ENCODE data around the gene BCL2L11. TPM values are rescaled to one million over a fixed set of nuclear protein-coding genes. Genes with fewer than 3 reads are reported as not detected.

Gene BCL2L11
- total and polyA plus RNA-seq, 2 experiments from 2014 or later, result 12.3 to 25.3 TPM

DNA sequence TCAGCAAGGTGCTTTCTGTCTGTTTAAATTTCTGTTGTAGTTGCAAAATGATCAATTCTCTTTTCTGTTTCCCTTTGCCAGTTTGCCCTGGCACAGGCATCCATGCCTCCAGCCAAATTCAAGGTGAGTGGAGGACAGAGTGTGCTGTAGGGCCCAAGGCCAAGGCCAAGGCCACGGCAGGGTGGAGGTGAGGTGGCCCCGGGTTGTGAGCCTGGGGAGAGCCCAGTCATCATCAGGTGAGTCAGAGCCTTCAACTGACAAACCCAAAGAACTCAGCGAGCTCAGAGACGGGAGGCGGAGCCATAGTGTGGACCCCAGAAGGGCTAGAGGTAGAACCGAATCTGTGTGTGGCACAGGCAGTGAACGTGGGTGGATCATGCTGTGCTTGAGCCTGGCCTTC is 55.7 kb downstream of the BCL2L11 start:
- H3K27ac ChIP-seq, result no peak overlapping the region
- no peaks in the 10 kb centered on the region for H3K36me3 ChIP-seq (replicated peaks; ENCODE audit: insufficient read depth, low read depth)
- H4K20me1 ChIP-seq (ENCODE audit: insufficient read depth, poor library complexity, severe bottlenecking), result no peaks in the 10 kb centered on the region
- peaks cover 31% of the 10 kb centered on the region for H3K4me1 ChIP-seq (ENCODE audit: insufficient read depth)
- no peaks in the 10 kb centered on the region for H3K79me2 ChIP-seq
- no peaks in the 10 kb centered on the region for H3K9me3 ChIP-seq (ENCODE audit: low read depth)
- H2AFZ ChIP-seq, result no peak overlapping the region
- no peak for TF ChIP-seq EZH2 (IDR thresholded peaks at IDR 0.05; ENCODE audit: borderline replicate concordance)
- TF ChIP-seq EZH2phosphoT487 (IDR thresholded peaks at IDR 0.05; ENCODE audit: low read depth, severe bottlenecking, unreplicated experiment), result no peak
- TF ChIP-seq CTCF (IDR thresholded peaks at IDR 0.05; ENCODE audit: poor library complexity), result no peak
- H3K4me2 ChIP-seq, result no peak overlapping the region
- no peaks in the 10 kb centered on the region for H3K27me3 ChIP-seq
- DNase-seq (ENCODE audit: low spot score), result no peak
- no peak overlapping the region for H3K4me3 ChIP-seq
- no peaks in the 10 kb centered on the region for H3K9me2 ChIP-seq (replicated peaks; ENCODE audit: insufficient read depth)
- WGBS (ENCODE audit: low lambda C conversion rate, missing lambda C conversion rate), result 89% methylated on average over 7 of the region's 7 CpGs

DNA sequence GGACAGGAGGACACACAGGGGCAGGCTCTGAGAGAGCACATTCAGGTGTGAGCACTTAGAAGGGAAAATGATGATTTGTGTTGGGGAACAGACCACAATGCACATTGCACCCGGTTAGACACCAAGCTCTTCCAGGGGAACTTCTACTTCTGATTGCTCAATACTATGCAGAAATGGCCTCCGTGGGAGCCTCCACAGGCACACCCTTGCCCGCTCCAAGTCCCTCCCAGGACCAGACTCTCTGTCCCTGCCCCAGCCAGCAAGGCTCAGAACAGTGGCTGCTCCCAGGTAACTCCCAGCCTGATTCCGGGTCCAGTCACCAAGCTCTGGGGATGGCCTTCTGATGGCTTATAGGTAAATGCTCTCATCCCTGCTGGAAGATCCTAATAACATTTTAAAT is 56.2 kb downstream of the BCL2L11 start:
- Histone ChIP-seq H3K4me2 (no peak overlapping the region), H3K27ac (no peak overlapping the region), H3K36me3 (replicated peaks; ENCODE audit: insufficient read depth, low read depth) (no peaks in the 10 kb centered on the region), H3K79me2 (no peaks in the 10 kb centered on the region), H3K4me3 (no peak overlapping the region), H4K20me1 (ENCODE audit: insufficient read depth, poor library complexity, severe bottlenecking) (no peaks in the 10 kb centered on the region), H3K9me3 (ENCODE audit: low read depth) (no peaks in the 10 kb centered on the region), H3K4me1 (ENCODE audit: insufficient read depth) (peaks cover 31% of the 10 kb centered on the region), H3K9me2 (replicated peaks; ENCODE audit: insufficient read depth) (no peaks in the 10 kb centered on the region), H2AFZ (no peak overlapping the region), H3K27me3 (no peaks in the 10 kb centered on the region)
- no peak for TF ChIP-seq EZH2phosphoT487 (IDR thresholded peaks at IDR 0.05; ENCODE audit: low read depth, severe bottlenecking, unreplicated experiment)
- TF ChIP-seq EZH2 (IDR thresholded peaks at IDR 0.05; ENCODE audit: borderline replicate concordance), result no peak
- TF ChIP-seq CTCF (IDR thresholded peaks at IDR 0.05; ENCODE audit: poor library complexity), result no peak
- 86% methylated on average over 4 of the region's 4 CpGs for WGBS (ENCODE audit: low lambda C conversion rate, missing lambda C conversion rate)
- DNase-seq (ENCODE audit: low spot score), result no peak

DNA sequence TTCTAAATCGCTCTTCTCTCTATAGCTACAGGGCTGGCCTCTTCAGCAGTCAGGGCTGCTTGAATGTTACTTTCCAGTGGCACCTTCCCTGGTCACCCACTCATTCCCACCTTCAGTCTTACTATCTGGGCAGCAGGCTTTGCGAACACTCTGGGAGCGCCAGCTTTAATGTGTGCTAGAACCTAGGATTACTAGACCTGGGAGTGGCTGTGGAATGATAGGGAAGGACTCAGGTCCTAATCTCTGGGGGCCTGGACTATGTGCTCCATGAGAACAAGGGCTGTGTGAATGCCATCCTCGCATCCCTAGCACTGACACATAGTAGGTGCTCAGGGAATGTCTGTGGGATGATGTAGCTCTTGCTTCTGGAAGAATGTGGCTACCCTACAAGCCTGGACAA is 57.6 kb downstream of the BCL2L11 start:
- peak overlapping the region; percentile 92 for H3K27ac ChIP-seq
- H3K79me2 ChIP-seq, result no peaks in the 10 kb centered on the region
- no peaks in the 10 kb centered on the region for H3K9me2 ChIP-seq (replicated peaks; ENCODE audit: insufficient read depth)
- peaks cover 31% of the 10 kb centered on the region for H3K4me1 ChIP-seq (ENCODE audit: insufficient read depth)
- no peaks in the 10 kb centered on the region for H3K27me3 ChIP-seq
- no peak overlapping the region for H3K4me3 ChIP-seq
- H4K20me1 ChIP-seq (ENCODE audit: insufficient read depth, poor library complexity, severe bottlenecking), result no peaks in the 10 kb centered on the region
- peak overlapping the region; percentile 30 for H3K4me2 ChIP-seq
- H3K9me3 ChIP-seq (ENCODE audit: low read depth), result no peaks in the 10 kb centered on the region
- WGBS (ENCODE audit: low lambda C conversion rate, missing lambda C conversion rate), result 99% methylated on average over 4 of the region's 4 CpGs
- H3K36me3 ChIP-seq (replicated peaks; ENCODE audit: insufficient read depth, low read depth), result no peaks in the 10 kb centered on the region
- no peak for DNase-seq (ENCODE audit: low spot score)
- no peak overlapping the region for H2AFZ ChIP-seq
- TF ChIP-seq CTCF (IDR thresholded peaks at IDR 0.05; ENCODE audit: poor library complexity), result no peak
- no peak for TF ChIP-seq EZH2phosphoT487 (IDR thresholded peaks at IDR 0.05; ENCODE audit: low read depth, severe bottlenecking, unreplicated experiment)
- no peak for TF ChIP-seq EZH2 (IDR thresholded peaks at IDR 0.05; ENCODE audit: borderline replicate concordance)

Data from hepatocyte (in vitro differentiated cells).